Measurements from ENCODE around the gene TMEM145.

Gene TMEM145

DNA sequence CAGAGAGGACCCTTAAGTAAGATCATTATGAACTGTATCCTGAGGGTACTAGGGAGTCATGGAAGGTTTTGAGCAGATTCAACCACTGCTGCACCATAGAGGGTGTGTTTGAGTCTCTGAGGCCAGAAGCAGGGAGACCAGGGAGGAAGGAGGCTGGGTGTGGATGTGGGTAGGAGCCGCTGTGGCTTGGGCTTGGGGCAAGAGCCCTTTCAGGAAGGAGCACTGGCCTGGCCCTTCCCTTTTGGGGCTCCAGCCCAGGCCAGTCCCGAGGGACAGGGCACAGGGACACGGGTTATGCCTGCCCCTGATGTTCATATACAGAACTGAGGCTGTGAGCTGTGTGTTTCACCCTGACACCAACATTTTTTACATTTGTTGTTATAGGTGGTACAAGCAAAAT lies 36.8 kb upstream of the TMEM145 start:
- Histone ChIP-seq H3K27ac (no peak overlapping the region), H3K4me3 (ENCODE audit: low read depth, low read length) (no peak overlapping the region), H3K9me3 (ENCODE audit: severe bottlenecking) (no peaks in the 10 kb centered on the region), H3K36me3 (peaks cover 31% of the 10 kb centered on the region), H3K27me3 (ENCODE audit: insufficient read depth, low read depth, severe bottlenecking) (no peaks in the 10 kb centered on the region)
- no peak for DNase-seq
- TF ChIP-seq, protein P1, sequence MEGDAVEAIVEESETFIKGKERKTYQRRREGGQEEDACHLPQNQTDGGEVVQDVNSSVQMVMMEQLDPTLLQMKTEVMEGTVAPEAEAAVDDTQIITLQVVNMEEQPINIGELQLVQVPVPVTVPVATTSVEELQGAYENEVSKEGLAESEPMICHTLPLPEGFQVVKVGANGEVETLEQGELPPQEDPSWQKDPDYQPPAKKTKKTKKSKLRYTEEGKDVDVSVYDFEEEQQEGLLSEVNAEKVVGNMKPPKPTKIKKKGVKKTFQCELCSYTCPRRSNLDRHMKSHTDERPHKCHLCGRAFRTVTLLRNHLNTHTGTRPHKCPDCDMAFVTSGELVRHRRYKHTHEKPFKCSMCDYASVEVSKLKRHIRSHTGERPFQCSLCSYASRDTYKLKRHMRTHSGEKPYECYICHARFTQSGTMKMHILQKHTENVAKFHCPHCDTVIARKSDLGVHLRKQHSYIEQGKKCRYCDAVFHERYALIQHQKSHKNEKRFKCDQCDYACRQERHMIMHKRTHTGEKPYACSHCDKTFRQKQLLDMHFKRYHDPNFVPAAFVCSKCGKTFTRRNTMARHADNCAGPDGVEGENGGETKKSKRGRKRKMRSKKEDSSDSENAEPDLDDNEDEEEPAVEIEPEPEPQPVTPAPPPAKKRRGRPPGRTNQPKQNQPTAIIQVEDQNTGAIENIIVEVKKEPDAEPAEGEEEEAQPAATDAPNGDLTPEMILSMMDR (IDR thresholded peaks at IDR 0.05; ENCODE audit: low read depth, low read length): no peak

- Histone ChIP-seq H3K27ac (no peak overlapping the region), H3K36me3 (peaks cover 30% of the 10 kb centered on the region), H3K4me3 (ENCODE audit: low read depth, low read length) (no peak overlapping the region), H3K9me3 (ENCODE audit: severe bottlenecking) (no peaks in the 10 kb centered on the region), H3K27me3 (ENCODE audit: insufficient read depth, low read depth, severe bottlenecking) (no peaks in the 10 kb centered on the region)
- TF ChIP-seq, protein P1 (IDR thresholded peaks at IDR 0.05; ENCODE audit: low read depth, low read length): no peak
- DNase-seq: no peak
Observed at GRCh38 chr19:42276821-42277220, 36.3 kb upstream of the TMEM145 start.

- TF ChIP-seq, protein P1 (IDR thresholded peaks at IDR 0.05; ENCODE audit: low read depth, low read length): no peak
- DNase-seq: no peak
- Histone ChIP-seq H3K27me3 (ENCODE audit: insufficient read depth, low read depth, severe bottlenecking) (no peaks in the 10 kb centered on the region), H3K27ac (peak overlapping the region; percentile 96), H3K9me3 (ENCODE audit: severe bottlenecking) (no peaks in the 10 kb centered on the region), H3K4me3 (ENCODE audit: low read depth, low read length) (no peak overlapping the region), H3K36me3 (peaks cover 24% of the 10 kb centered on the region)
Observed at GRCh38 chr19:42277821-42278451, 35.2 kb upstream of the TMEM145 start.

DNA sequence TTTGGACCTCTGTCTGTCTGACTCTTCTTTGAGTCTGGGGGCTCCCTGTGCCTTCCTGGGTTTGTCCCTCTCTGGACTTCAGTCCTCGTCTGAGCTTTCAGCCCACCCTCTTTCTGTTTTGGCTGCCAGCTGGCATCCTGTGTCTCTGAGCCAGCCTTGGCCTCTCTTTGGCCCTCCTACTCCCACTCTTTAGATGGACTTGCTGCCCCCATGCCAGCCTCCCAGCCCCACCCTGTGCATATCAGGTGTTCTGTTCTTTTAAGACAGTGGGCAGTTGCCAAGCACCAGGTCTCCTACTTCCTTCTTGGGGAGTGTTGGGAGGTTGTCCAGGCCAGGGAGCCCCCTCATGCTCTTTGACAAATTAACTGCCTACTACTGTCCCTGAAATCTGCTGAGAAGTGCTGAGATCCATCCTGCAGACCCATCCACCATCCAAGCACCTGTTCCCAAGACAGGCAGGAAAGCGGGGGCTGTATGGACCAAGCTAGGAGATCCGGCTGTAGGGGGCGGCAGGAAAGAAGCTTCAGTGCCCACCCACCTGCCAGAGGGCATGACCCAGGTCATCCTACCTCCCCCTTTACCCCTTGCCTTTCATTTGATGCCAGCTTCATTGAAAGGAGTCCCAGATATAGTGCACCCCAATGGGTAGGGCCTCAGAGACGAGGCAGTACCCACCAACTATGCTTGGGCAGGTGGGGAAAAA lies 34.5 kb upstream of the TMEM145 start:
- Histone ChIP-seq H3K9me3 (ENCODE audit: severe bottlenecking) (no peaks in the 10 kb centered on the region), H3K36me3 (peaks cover 18% of the 10 kb centered on the region), H3K4me3 (ENCODE audit: low read depth, low read length) (no peak overlapping the region), H3K27ac (peak overlapping the region; percentile 96), H3K27me3 (ENCODE audit: insufficient read depth, low read depth, severe bottlenecking) (no peaks in the 10 kb centered on the region)
- no peak for DNase-seq
- TF ChIP-seq, protein P1 (IDR thresholded peaks at IDR 0.05; ENCODE audit: low read depth, low read length): no peak

- DNase-seq: no peak
- peak overlapping the region; percentile 92 for H3K4me3 ChIP-seq (ENCODE audit: low read depth, low read length)
- no peaks in the 10 kb centered on the region for H3K27me3 ChIP-seq (ENCODE audit: insufficient read depth, low read depth, severe bottlenecking)
- no peaks in the 10 kb centered on the region for H3K9me3 ChIP-seq (ENCODE audit: severe bottlenecking)
- H3K27ac ChIP-seq: peak overlapping the region; percentile 96
- peaks cover 10% of the 10 kb centered on the region for H3K36me3 ChIP-seq
- TF ChIP-seq, protein P1 (IDR thresholded peaks at IDR 0.05; ENCODE audit: low read depth, low read length): no peak
Observed at GRCh38 chr19:42279155-42279901, 33.8 kb upstream of the TMEM145 start.
